Measurements from ENCODE around the gene SFRP2. TPM values are rescaled to one million over a fixed set of nuclear protein-coding genes. Genes with fewer than 3 reads are reported as not detected.

The SFRP2 gene
- total RNA-seq, 1 donor = not detected

- no peak for TF ChIP-seq CTCF (IDR thresholded peaks at IDR 0.05; ENCODE audit: insufficient read depth, low read depth, low read length)
- H3K4me3 ChIP-seq (ENCODE audit: low read depth, low read length) = no peak overlapping the region
- DNase-seq (ENCODE audit: low read depth) = no peak
Measured at GRCh38 chr4:153814789-153815188, 25.9 kb upstream of the SFRP2 start.

DNA sequence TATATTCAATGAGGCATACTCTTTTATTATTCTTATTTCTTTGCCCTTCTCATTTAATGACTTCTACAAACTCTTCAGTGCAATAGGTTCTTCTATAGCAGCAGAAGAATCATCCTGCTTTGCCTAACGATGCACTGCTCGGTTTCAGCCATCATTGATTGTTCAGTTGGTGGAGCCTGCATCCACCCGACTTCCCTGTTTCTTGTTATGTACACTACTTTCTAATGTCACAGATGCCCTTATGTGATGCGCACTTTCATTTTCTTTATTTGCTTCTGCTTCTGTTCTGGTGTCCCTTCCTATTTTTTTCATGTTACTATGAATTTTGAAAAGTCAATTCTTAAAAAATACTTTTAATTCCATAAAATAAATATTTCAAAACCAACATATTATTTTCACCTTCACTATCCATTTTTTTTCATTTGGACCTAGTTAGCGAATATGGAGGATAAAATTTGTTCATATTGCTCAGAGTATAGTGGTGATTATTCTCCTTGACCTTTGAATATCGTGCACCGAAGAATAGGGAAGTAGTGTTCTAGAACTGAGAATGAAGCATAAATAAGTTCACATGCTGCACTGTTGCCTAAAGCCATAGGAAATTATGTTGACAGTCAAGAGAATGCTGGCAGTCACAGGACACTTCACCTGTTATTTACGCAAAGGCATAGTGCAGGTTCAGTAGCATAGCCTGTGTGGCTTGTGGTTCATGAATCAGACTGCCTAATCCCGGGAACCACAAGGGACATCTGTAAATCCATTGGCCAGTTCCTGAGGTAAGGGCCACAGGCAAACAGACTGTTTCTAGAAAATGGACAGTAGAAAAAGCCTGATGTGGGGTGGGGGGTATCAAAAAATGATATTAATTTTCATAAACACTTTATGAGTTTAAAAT, 21.3 kb upstream of the SFRP2 start:
- DNase-seq (ENCODE audit: low read depth) = no peak
- no peak for TF ChIP-seq CTCF (IDR thresholded peaks at IDR 0.05; ENCODE audit: insufficient read depth, low read depth, low read length)
- H3K4me3 ChIP-seq (ENCODE audit: low read depth, low read length) = no peak overlapping the region

- no peak for DNase-seq (ENCODE audit: low read depth)
- no peak overlapping the region for H3K4me3 ChIP-seq (ENCODE audit: low read depth, low read length)
- no peak for TF ChIP-seq CTCF (IDR thresholded peaks at IDR 0.05; ENCODE audit: insufficient read depth, low read depth, low read length)
Measured at GRCh38 chr4:153809307-153809706, 20.4 kb upstream of the SFRP2 start.

GRCh38 chr4:153808175-153808574, 19.3 kb upstream of the SFRP2 start:
- DNase-seq (ENCODE audit: low read depth) = no peak
- H3K4me3 ChIP-seq (ENCODE audit: low read depth, low read length) = no peak overlapping the region
- TF ChIP-seq CTCF (IDR thresholded peaks at IDR 0.05; ENCODE audit: insufficient read depth, low read depth, low read length) = no peak

DNA sequence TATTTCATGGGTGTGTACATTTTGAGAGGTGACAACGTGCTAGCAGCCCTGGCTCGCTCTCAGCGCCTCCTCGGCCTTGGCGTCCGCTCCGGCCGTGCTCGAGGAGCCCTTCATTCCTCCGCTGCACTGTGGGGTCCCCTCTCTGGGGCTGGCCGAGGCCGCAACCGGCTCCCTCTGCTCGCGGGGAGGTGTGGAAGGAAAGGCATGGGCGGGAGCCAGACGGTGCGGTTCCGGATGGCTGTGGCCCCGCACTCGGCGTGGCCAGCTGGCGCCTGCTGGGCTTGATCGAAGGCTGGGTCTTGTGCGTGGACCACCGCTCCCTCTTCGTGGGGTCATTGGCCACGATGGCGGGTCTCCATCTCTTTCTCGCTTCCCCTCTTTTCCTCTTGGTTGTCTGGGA, 17.2 kb upstream of the SFRP2 start:
- no peak for DNase-seq (ENCODE audit: low read depth)
- TF ChIP-seq CTCF (IDR thresholded peaks at IDR 0.05; ENCODE audit: insufficient read depth, low read depth, low read length) = no peak
- H3K4me3 ChIP-seq (ENCODE audit: low read depth, low read length) = no peak overlapping the region

GRCh38 chr4:153804722-153805121, 15.8 kb upstream of the SFRP2 start:
- DNase-seq (ENCODE audit: low read depth) = no peak
- TF ChIP-seq CTCF (IDR thresholded peaks at IDR 0.05; ENCODE audit: insufficient read depth, low read depth, low read length) = no peak
- H3K4me3 ChIP-seq (ENCODE audit: low read depth, low read length) = no peak overlapping the region
